HepG2 (cell line): Measurements from ENCODE around the gene IQCE. TPM values are rescaled to one million over a fixed set of nuclear protein-coding genes. Genes with fewer than 3 reads are reported as not detected.

Experiments used
- AGO1 ChIP-seq: fragments of 200-400 bp; formaldehyde crosslinking; IDR thresholded peaks from 2 replicates; pipeline ENCODE4 v1.6.1; 2017; ENCODE audit warnings: mild to moderate bottlenecking, low read depth, low read length, moderate library complexity; ENCODE audit not compliant: poor library complexity, severe bottlenecking
- BCL6 ChIP-seq: IDR thresholded peaks from 2 replicates; pipeline ENCODE4 v1.6.1; 2016; ENCODE audit warnings: missing genetic modification reagents, missing compliant biosample characterization
- CEBPB ChIP-seq: IDR thresholded peaks from 2 replicates; pipeline ENCODE4 v1.6.1; 2011; ENCODE audit warnings: low read depth, low read length, improper control_type of control experiment, borderline replicate concordance
- CEBPG ChIP-seq: IDR thresholded peaks from 2 replicates; pipeline ENCODE4 v1.6.1; 2016
- E2F1 ChIP-seq: sonication (generic); formaldehyde crosslinking; IDR thresholded peaks from 2 replicates; pipeline ENCODE4 v1.5.0; 2020; ENCODE audit warnings: missing genetic modification reagents
- ELF1 ChIP-seq: sonication (generic); formaldehyde crosslinking; IDR thresholded peaks from 2 replicates; pipeline ENCODE4 v1.4.0; 2020; ENCODE audit warnings: missing genetic modification reagents
- ELK4 ChIP-seq: sonication (generic); formaldehyde crosslinking; IDR thresholded peaks from 2 replicates; pipeline ENCODE4 v1.9.0; 2021; ENCODE audit warnings: missing genetic modification reagents, borderline replicate concordance
- FOXA3 ChIP-seq: IDR thresholded peaks from 2 replicates; pipeline ENCODE4 v1.6.1; 2016; ENCODE audit warnings: missing genetic modification reagents, missing compliant biosample characterization
- NFATC3 ChIP-seq: sonication (generic); formaldehyde crosslinking; IDR thresholded peaks from 2 replicates; pipeline ENCODE4 v1.5.1; 2020; ENCODE audit warnings: mild to moderate bottlenecking, missing genetic modification reagents
- SIN3B ChIP-seq: fragments of 150-350 bp; IDR thresholded peaks from 2 replicates; pipeline ENCODE4 v1.6.1; 2014; ENCODE audit warnings: low read length
- SOX6 ChIP-seq, 2 experiments: fragments of 450-650 bp in 1 of 2; sonication (generic) in 1 of 2; formaldehyde crosslinking in 1 of 2; IDR thresholded peaks; 2 replicates each; pipeline versions ENCODE4 v1.4.0 to v1.6.1; 2017 to 2020; ENCODE audit warnings: antibody characterized with exemption in 1 of 2, mild to moderate bottlenecking in 1 of 2, missing genetic modification reagents in 1 of 2
- THAP8 ChIP-seq: sonication (generic); formaldehyde crosslinking; IDR thresholded peaks from 2 replicates; pipeline ENCODE4 v1.5.1; 2020; ENCODE audit warnings: missing genetic modification reagents, mild to moderate bottlenecking, borderline replicate concordance
- THYN1 ChIP-seq: sonication (generic); formaldehyde crosslinking; IDR thresholded peaks from 2 replicates; pipeline ENCODE4 v1.8.1; 2023; ENCODE audit warnings: low read depth, mild to moderate bottlenecking, moderate library complexity, missing genetic modification reagents, borderline replicate concordance
- ZBTB33 ChIP-seq: sonication (generic); formaldehyde crosslinking; IDR thresholded peaks from 2 replicates; pipeline ENCODE4 v1.4.0; 2020; ENCODE audit warnings: missing genetic modification reagents
- ZBTB34 ChIP-seq: sonication (generic); formaldehyde crosslinking; IDR thresholded peaks from 2 replicates; pipeline ENCODE4 v1.8.0; 2022; ENCODE audit warnings: mild to moderate bottlenecking, missing genetic modification reagents
- ZFP37 ChIP-seq: sonication (generic); formaldehyde crosslinking; IDR thresholded peaks from 2 replicates; pipeline ENCODE4 v1.4.0; 2020; ENCODE audit warnings: missing genetic modification reagents, borderline replicate concordance
- ZFP82 ChIP-seq: sonication (generic); formaldehyde crosslinking; IDR thresholded peaks from 2 replicates; pipeline ENCODE4 v1.5.1; 2020; ENCODE audit warnings: mild to moderate bottlenecking, missing genetic modification reagents, borderline replicate concordance
- ZNF10 ChIP-seq: sonication (generic); formaldehyde crosslinking; IDR thresholded peaks from 2 replicates; pipeline ENCODE4 v1.4.0; 2020; ENCODE audit warnings: mild to moderate bottlenecking, low read depth, missing genetic modification reagents, borderline replicate concordance
- ZNF207 ChIP-seq: fragments of 450-650 bp; IDR thresholded peaks from 2 replicates; pipeline ENCODE4 v1.6.1; 2016; ENCODE audit warnings: antibody characterized with exemption, borderline replicate concordance
- ZNF335 ChIP-seq: sonication (generic); formaldehyde crosslinking; IDR thresholded peaks from 2 replicates; pipeline ENCODE4 v1.4.0; 2020; ENCODE audit warnings: missing genetic modification reagents
- ZNF549 ChIP-seq: sonication (generic); formaldehyde crosslinking; IDR thresholded peaks from 2 replicates; pipeline ENCODE4 v1.5.0; 2020; ENCODE audit warnings: missing genetic modification reagents
- ZNF572 ChIP-seq: sonication (generic); formaldehyde crosslinking; IDR thresholded peaks from 2 replicates; pipeline ENCODE4 v1.5.1; 2020; ENCODE audit warnings: mild to moderate bottlenecking, missing genetic modification reagents
- ZNF776 ChIP-seq: sonication (generic); formaldehyde crosslinking; IDR thresholded peaks from 2 replicates; pipeline ENCODE4 v1.4.0; 2020; ENCODE audit warnings: mild to moderate bottlenecking, missing genetic modification reagents
- polyA plus RNA-seq, 8 experiments: library from polyadenylated mRNA; depleted of rRNA in 3 of 8; stranded (reverse) in 7 of 8; unstranded in 1 of 8; fragments of >200 nt; fragmentation: Illumina TruSeq in 4 of 8; extraction: Trizol in 4 of 8; gene quantifications; 2 replicates each; pipeline versions ENCODE4 v1.2.1 to v1.2.3, GENCODE V29; 2011 to 2016; ENCODE audit warnings: low read depth in 4 of 8, missing spikeins in 1 of 8, mixed read lengths in 1 of 8; ENCODE audit not compliant: insufficient read depth in 1 of 8
- total RNA-seq, 5 experiments: library from RNA; depleted of rRNA; stranded (reverse); fragments of >200 nt; fragmentation: Illumina TruSeq; extraction: Trizol; gene quantifications; 2 replicates each; pipeline ENCODE4 v1.2.3, GENCODE V29; 2016; ENCODE audit warnings: low read depth in 1 of 5

Gene IQCE
- total and polyA plus RNA-seq, 2 of the 13 experiments (the other 11 are each of a cell fraction or from before 2014, with no cell fraction given) = 1.5 to 2.5 TPM

- 0 out of 2 replicates have a peak, but pooled peaks have one; percentile 50 for TF ChIP-seq ZNF572 (CRISPR knock-in tag)
- TF ChIP-seq ELF1 = peak; percentile 57
- TF ChIP-seq ZNF776 (CRISPR knock-in tag) = peak; percentile 61; the same call in 1 of the 2 replicates
- TF ChIP-seq ZNF10 (CRISPR knock-in tag) = 0 out of 2 replicates have a peak, but pooled peaks have one; percentile 42
- no peak for TF ChIP-seq AGO1
- TF ChIP-seq NFATC3 (CRISPR knock-in tag) = no peak
- TF ChIP-seq CEBPG (CRISPR knock-in tag) = peak; percentile 46; the same call in 1 of the 2 replicates
- peak; percentile 98 for TF ChIP-seq BCL6 (CRISPR knock-in tag)
- no peak for TF ChIP-seq ZNF549 (CRISPR knock-in tag)
- 0 out of 2 replicates have a peak, but pooled peaks have one; percentile 39 for TF ChIP-seq THAP8
- no peak for TF ChIP-seq ZBTB34
- no peak for TF ChIP-seq CEBPB
- peak; percentile 51; the same call in 1 of the 2 replicates for TF ChIP-seq FOXA3
- TF ChIP-seq ZFP37 = peak; percentile 77; the same call in 1 of the 2 replicates
- no peak for TF ChIP-seq THYN1
- TF ChIP-seq SOX6 (IDR thresholded peaks at IDR 0.05) = no peak
- TF ChIP-seq SOX6 (CRISPR knock-in tag; IDR thresholded peaks at IDR 0.05) = peak; percentile 89
- TF ChIP-seq ZFP82 (CRISPR knock-in tag) = no peak
- 0 out of 2 replicates have a peak, but pooled peaks have one; percentile 9 for TF ChIP-seq ZBTB33
- 0 out of 2 replicates have a peak, but pooled peaks have one; percentile 29 for TF ChIP-seq E2F1 (CRISPR knock-in tag)
- TF ChIP-seq ZNF335 (CRISPR knock-in tag) = no peak; the same call in 1 of the 2 replicates
- no peak for TF ChIP-seq ZNF207
- no peak for TF ChIP-seq SIN3B
- no peak for TF ChIP-seq ELK4 (CRISPR knock-in tag)
These were observed 64.3 kb downstream of the IQCE start (continued) for GRCh38 chr7:2622869-2623697.
